ENCODE data around the gene PRRG1. TPM values are rescaled to one million over a fixed set of nuclear protein-coding genes. Genes with fewer than 3 reads are reported as not detected.
A peak's percentile ranks its signal among the peaks of the same experiment; 100 is the strongest.
"Not testable (repeated sequence)": the region's sequence is repeated elsewhere in the genome, so short reads cannot be mapped to it uniquely, and the experiment has no call there.

PRRG1 gene
- total and polyA plus RNA-seq, 2 of the 13 experiments (the other 11 are each of a cell fraction or from before 2014, with no cell fraction given): 5.0 to 11.0 TPM

DNA sequence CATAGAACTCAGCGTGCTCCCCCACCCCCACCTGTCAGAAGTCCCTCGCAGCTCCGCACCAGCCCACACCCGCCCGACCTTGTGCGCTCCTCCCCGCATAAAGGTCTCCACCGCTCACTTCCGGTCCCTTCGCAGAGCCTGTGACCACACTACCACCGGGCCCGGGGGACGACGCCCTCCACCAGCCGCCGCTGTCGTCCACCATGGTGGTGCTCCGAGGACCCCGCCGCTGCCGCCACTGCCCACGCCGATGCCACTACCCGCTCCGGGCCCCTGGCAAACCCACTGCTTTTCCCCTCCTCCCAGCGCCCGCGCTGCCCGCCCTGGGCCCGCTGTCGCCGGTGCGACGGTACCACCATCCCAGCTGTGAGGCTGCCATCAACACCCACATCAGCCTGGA is 142.5 kb downstream of the PRRG1 start (continued):
- TF ChIP-seq, protein P1, sequence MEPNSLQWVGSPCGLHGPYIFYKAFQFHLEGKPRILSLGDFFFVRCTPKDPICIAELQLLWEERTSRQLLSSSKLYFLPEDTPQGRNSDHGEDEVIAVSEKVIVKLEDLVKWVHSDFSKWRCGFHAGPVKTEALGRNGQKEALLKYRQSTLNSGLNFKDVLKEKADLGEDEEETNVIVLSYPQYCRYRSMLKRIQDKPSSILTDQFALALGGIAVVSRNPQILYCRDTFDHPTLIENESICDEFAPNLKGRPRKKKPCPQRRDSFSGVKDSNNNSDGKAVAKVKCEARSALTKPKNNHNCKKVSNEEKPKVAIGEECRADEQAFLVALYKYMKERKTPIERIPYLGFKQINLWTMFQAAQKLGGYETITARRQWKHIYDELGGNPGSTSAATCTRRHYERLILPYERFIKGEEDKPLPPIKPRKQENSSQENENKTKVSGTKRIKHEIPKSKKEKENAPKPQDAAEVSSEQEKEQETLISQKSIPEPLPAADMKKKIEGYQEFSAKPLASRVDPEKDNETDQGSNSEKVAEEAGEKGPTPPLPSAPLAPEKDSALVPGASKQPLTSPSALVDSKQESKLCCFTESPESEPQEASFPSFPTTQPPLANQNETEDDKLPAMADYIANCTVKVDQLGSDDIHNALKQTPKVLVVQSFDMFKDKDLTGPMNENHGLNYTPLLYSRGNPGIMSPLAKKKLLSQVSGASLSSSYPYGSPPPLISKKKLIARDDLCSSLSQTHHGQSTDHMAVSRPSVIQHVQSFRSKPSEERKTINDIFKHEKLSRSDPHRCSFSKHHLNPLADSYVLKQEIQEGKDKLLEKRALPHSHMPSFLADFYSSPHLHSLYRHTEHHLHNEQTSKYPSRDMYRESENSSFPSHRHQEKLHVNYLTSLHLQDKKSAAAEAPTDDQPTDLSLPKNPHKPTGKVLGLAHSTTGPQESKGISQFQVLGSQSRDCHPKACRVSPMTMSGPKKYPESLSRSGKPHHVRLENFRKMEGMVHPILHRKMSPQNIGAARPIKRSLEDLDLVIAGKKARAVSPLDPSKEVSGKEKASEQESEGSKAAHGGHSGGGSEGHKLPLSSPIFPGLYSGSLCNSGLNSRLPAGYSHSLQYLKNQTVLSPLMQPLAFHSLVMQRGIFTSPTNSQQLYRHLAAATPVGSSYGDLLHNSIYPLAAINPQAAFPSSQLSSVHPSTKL (CRISPR knock-in tag; IDR thresholded peaks at IDR 0.05): no peak
- no peak for TF ChIP-seq MAFG (CRISPR knock-in tag; IDR thresholded peaks at IDR 0.05)

- peak; percentile 67 for ATAC-seq
- POLR2A ChIA-PET: not testable (repeated sequence)
These were observed 146.6 kb downstream of the PRRG1 start for GRCh38 chrX:37495760-37496159.

GRCh38 chrX:37497126-37497525 is 148.0 kb downstream of the PRRG1 start:
- H3K4me3 ChIP-seq (replicated peaks in 1 of 3; ENCODE audit: insufficient read depth in 1 of 3, low read depth in 2 of 3, low read length in 3 of 3); H3K4me2 ChIP-seq (ENCODE audit: low read depth, low read length); H3K4me1 ChIP-seq (ENCODE audit: insufficient read depth, low read length); in situ Hi-C loops (cut with HindIII; ENCODE audit: extremely low pct_ligation_motif_present, low pct_unique_long_range_greater_than_20kb); H3K9me3 ChIP-seq (ENCODE audit: low read length); H3K36me3 ChIP-seq (replicated peaks in 1 of 2; ENCODE audit: control insufficient read depth in 1 of 2, insufficient read depth in 2 of 2, low read length in 2 of 2); H3K27ac ChIP-seq (ENCODE audit: extremely low read length, insufficient read depth, low read length); BruUV-seq (replicated peaks); H3K27me3 ChIP-seq (ENCODE audit: control insufficient read depth in 1 of 2, insufficient read depth in 2 of 2, low read length in 2 of 2); ATAC-seq; H4K20me1 ChIP-seq (ENCODE audit: insufficient read depth, low read length); H2AFZ ChIP-seq (ENCODE audit: low read length); POLR2A ChIA-PET; H3K9ac ChIP-seq (ENCODE audit: insufficient read depth, low read depth, low read length); CTCF ChIA-PET (ENCODE audit: low intra/inter-chr PET ratio, low total read pairs); DNase-seq (ENCODE audit: low spot score); H3K79me2 ChIP-seq (ENCODE audit: insufficient read depth, low read length): not testable (repeated sequence)
- intact Hi-C loops (cut with micrococcal nuclease; ENCODE audit: unreplicated experiment): loop anchor here (5.0 kb wide), 1 partner anchor 680 kb away; no protein-coding TSS in a partner anchor
- WGBS (ENCODE audit: low lambda C conversion rate): 0% methylated on average over 1 of the region's 1 CpG
- peak; percentile 8 for FAIRE-seq

More at GRCh38 chrX:37495760-37496159, 146.6 kb downstream of the PRRG1 start:
- in situ Hi-C loops (cut with HindIII; ENCODE audit: extremely low pct_ligation_motif_present, low pct_unique_long_range_greater_than_20kb); H3K4me2 ChIP-seq (ENCODE audit: low read depth, low read length); CTCF ChIA-PET (ENCODE audit: low intra/inter-chr PET ratio, low total read pairs); H3K9me3 ChIP-seq (ENCODE audit: low read length); H4K20me1 ChIP-seq (ENCODE audit: insufficient read depth, low read length); BruUV-seq (replicated peaks); DNase-seq (ENCODE audit: low spot score); H3K79me2 ChIP-seq (ENCODE audit: insufficient read depth, low read length); H2AFZ ChIP-seq (ENCODE audit: low read length); H3K36me3 ChIP-seq (replicated peaks in 1 of 2; ENCODE audit: control insufficient read depth in 1 of 2, insufficient read depth in 2 of 2, low read length in 2 of 2); H3K27me3 ChIP-seq (ENCODE audit: control insufficient read depth in 1 of 2, insufficient read depth in 2 of 2, low read length in 2 of 2); H3K4me1 ChIP-seq (ENCODE audit: insufficient read depth, low read length); H3K27ac ChIP-seq (ENCODE audit: extremely low read length, insufficient read depth, low read length); H3K9ac ChIP-seq (ENCODE audit: insufficient read depth, low read depth, low read length); H3K4me3 ChIP-seq (replicated peaks in 1 of 3; ENCODE audit: insufficient read depth in 1 of 3, low read depth in 2 of 3, low read length in 3 of 3): not testable (repeated sequence)
- peak; percentile 25; the same call in 1 of the 2 replicates for TF ChIP-seq STAG1 (CRISPR knock-in tag; IDR thresholded peaks at IDR 0.05)
- peak; percentile 37 for TF ChIP-seq CTCF (CRISPR knock-in tag; IDR thresholded peaks at IDR 0.05)
- 0% methylated on average over 2 of the region's 2 CpGs for WGBS (ENCODE audit: low lambda C conversion rate)
- intact Hi-C loops (cut with micrococcal nuclease; ENCODE audit: unreplicated experiment): loop anchor here (5.0 kb wide), 1 partner anchor 682 kb away; no protein-coding TSS in a partner anchor
- peak; percentile 91 for FAIRE-seq

DNA sequence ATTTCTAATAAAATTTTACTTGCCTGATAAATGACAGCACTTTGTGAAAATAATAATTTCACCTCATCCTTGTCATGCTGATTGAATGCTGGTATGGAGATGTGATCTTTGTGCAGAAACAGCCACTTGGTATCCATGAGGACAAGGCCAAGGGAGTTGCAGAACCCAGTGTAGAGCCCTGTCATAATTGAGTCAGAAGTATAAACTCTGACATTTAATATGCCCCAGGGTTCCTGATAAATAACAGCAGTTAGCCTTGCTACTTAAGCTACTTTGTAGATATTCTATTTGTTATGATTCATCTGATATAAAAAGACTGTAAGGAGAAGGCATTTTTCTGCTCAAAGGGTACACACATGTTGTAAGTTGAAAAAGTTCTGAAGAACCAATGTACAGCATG is 149.2 kb downstream of the PRRG1 start:
- H3K4me1 ChIP-seq (ENCODE audit: insufficient read depth, low read length); in situ Hi-C loops (cut with HindIII; ENCODE audit: extremely low pct_ligation_motif_present, low pct_unique_long_range_greater_than_20kb); DNase-seq (ENCODE audit: low spot score); POLR2A ChIA-PET; H3K79me2 ChIP-seq (ENCODE audit: insufficient read depth, low read length); H2AFZ ChIP-seq (ENCODE audit: low read length); H3K9ac ChIP-seq (ENCODE audit: insufficient read depth, low read depth, low read length); H3K9me3 ChIP-seq (ENCODE audit: low read length); H3K27me3 ChIP-seq (ENCODE audit: control insufficient read depth in 1 of 2, insufficient read depth in 2 of 2, low read length in 2 of 2); H3K4me2 ChIP-seq (ENCODE audit: low read depth, low read length); BruUV-seq (replicated peaks); H3K27ac ChIP-seq (ENCODE audit: extremely low read length, insufficient read depth, low read length); ATAC-seq; CTCF ChIA-PET (ENCODE audit: low intra/inter-chr PET ratio, low total read pairs); FAIRE-seq; H3K4me3 ChIP-seq (replicated peaks in 1 of 3; ENCODE audit: insufficient read depth in 1 of 3, low read depth in 2 of 3, low read length in 3 of 3); H3K36me3 ChIP-seq (replicated peaks in 1 of 2; ENCODE audit: control insufficient read depth in 1 of 2, insufficient read depth in 2 of 2, low read length in 2 of 2); H4K20me1 ChIP-seq (ENCODE audit: insufficient read depth, low read length): not testable (repeated sequence)
- intact Hi-C loops (cut with micrococcal nuclease; ENCODE audit: unreplicated experiment): loop anchor here (5.0 kb wide), 1 partner anchor 679 kb away; no protein-coding TSS in a partner anchor

Measured in HepG2 (cell line).